SK-N-SH treated with all-trans-retinoic acid at 6 μM for 48 hours (cell line): ENCODE data around the gene HOXA2.

Experiments used
- ATAC-seq: fragments of 200-7000 bp; cut with Tn5 transposase; 3 replicates; pipeline ENCODE4 v1.9.1; 2020; ENCODE audit warnings: mild to moderate bottlenecking, moderate library complexity
- ARNTL ChIP-seq: fragments of 450-650 bp; formaldehyde crosslinking; IDR thresholded peaks from 2 replicates; pipeline ENCODE4 v1.5.0; 2020; ENCODE audit warnings: low read depth, mild to moderate bottlenecking, moderate library complexity, borderline replicate concordance
- BACH2 ChIP-seq: fragments of 250-450 bp; sonication (Bioruptor Pico); IDR thresholded peaks from 2 replicates; pipeline ENCODE4 v1.9.0; 2021; ENCODE audit warnings: mild to moderate bottlenecking, borderline replicate concordance
- CREB5 ChIP-seq: fragments of 250-450 bp; sonication (Bioruptor Pico); IDR thresholded peaks from 2 replicates; pipeline ENCODE4 v1.5.1; 2020; ENCODE audit warnings: low read depth, mild to moderate bottlenecking, moderate library complexity
- ESRRG ChIP-seq: fragments of 250-450 bp; sonication (Bioruptor Pico); IDR thresholded peaks from 2 replicates; pipeline ENCODE4 v1.6.1; 2021; ENCODE audit warnings: mild to moderate bottlenecking
- ISL1 ChIP-seq: fragments of 250-450 bp; sonication (Bioruptor Pico); IDR thresholded peaks from 2 replicates; pipeline ENCODE4 v2.1.2; 2022; ENCODE audit warnings: mild to moderate bottlenecking, moderate library complexity
- OSR1 ChIP-seq: fragments of 250-450 bp; sonication (Bioruptor Pico); IDR thresholded peaks from 2 replicates; pipeline ENCODE4 v1.8.0; 2022; ENCODE audit warnings: moderate library complexity, mild to moderate bottlenecking, inconsistent platforms
- PATZ1 ChIP-seq: fragments of 250-450 bp; sonication (Bioruptor Pico); IDR thresholded peaks from 2 replicates; pipeline ENCODE4 v1.8.0; 2020; ENCODE audit warnings: mild to moderate bottlenecking, moderate library complexity, borderline replicate concordance
- PPARA ChIP-seq: fragments of 250-450 bp; sonication (Bioruptor Pico); IDR thresholded peaks from 2 replicates; pipeline ENCODE4 v1.5.0; 2020; ENCODE audit warnings: mild to moderate bottlenecking, borderline replicate concordance
- RARB ChIP-seq: fragments of 250-450 bp; sonication (Bioruptor Pico); IDR thresholded peaks from 2 replicates; pipeline ENCODE4 v1.8.0; 2021; ENCODE audit warnings: mild to moderate bottlenecking, moderate library complexity
- SNAI2 ChIP-seq: fragments of 250-450 bp; sonication (Bioruptor Pico); IDR thresholded peaks from 2 replicates; pipeline ENCODE4 v1.5.0; 2020; ENCODE audit warnings: mild to moderate bottlenecking, moderate library complexity
- TOX ChIP-seq: fragments of 250-450 bp; sonication (Bioruptor Pico); IDR thresholded peaks from 2 replicates; pipeline ENCODE4 v1.8.0; 2021; ENCODE audit warnings: mild to moderate bottlenecking, moderate library complexity, borderline replicate concordance
- ZC3H10 ChIP-seq: fragments of 250-450 bp; sonication (Bioruptor Pico); IDR thresholded peaks from 2 replicates; pipeline ENCODE4 v1.5.1; 2021; ENCODE audit warnings: mild to moderate bottlenecking, moderate library complexity
- ZFP3 ChIP-seq: fragments of 250-450 bp; sonication (Bioruptor Pico); IDR thresholded peaks from 2 replicates; pipeline ENCODE4 v1.5.0; 2020; ENCODE audit warnings: mild to moderate bottlenecking, moderate library complexity
- ZFP30 ChIP-seq: fragments of 450-650 bp; formaldehyde crosslinking; IDR thresholded peaks from 2 replicates; pipeline ENCODE4 v1.5.0; 2022; ENCODE audit warnings: mild to moderate bottlenecking, moderate library complexity
- ZNF565 ChIP-seq: fragments of 450-650 bp; formaldehyde crosslinking; conservative IDR thresholded peaks from 2 replicates; pipeline ENCODE4 v1.5.0; 2020; ENCODE audit warnings: low read depth, mild to moderate bottlenecking, moderate library complexity
- ZNF70 ChIP-seq: fragments of 450-650 bp; formaldehyde crosslinking; IDR thresholded peaks from 2 replicates; pipeline ENCODE4 v1.5.0; 2020; ENCODE audit warnings: mild to moderate bottlenecking, moderate library complexity
- ZNF8 ChIP-seq: fragments of 450-650 bp; formaldehyde crosslinking; IDR thresholded peaks from 2 replicates; pipeline ENCODE4 v1.5.0; 2020; ENCODE audit warnings: mild to moderate bottlenecking, moderate library complexity
- TF ChIP-seq, protein P1 (sequence below): fragments of 250-450 bp; sonication (Bioruptor Pico); IDR thresholded peaks from 2 replicates; pipeline ENCODE4 v1.5.1; 2021; ENCODE audit warnings: mild to moderate bottlenecking, moderate library complexity
- TF ChIP-seq, protein P2 (sequence below): fragments of 250-450 bp; sonication (Bioruptor Pico); IDR thresholded peaks from 2 replicates; pipeline ENCODE4 v1.8.0; 2021; ENCODE audit warnings: low read depth, mild to moderate bottlenecking, moderate library complexity, borderline replicate concordance

Gene HOXA2

GRCh38 chr7:27128034-27128433 lies 25.6 kb upstream of the HOXA2 start:
- TF ChIP-seq CREB5 (no peak), ZC3H10 (CRISPR knock-in tag) (no peak), ZFP30 (no peak)

GRCh38 chr7:27126596-27127327 lies 24.3 kb upstream of the HOXA2 start:
- no peak for TF ChIP-seq ZC3H10 (CRISPR knock-in tag)
- no peak for TF ChIP-seq TOX (CRISPR knock-in tag)
- no peak for ATAC-seq

More at GRCh38 chr7:27128034-27128433, 25.6 kb upstream of the HOXA2 start:
- no peak for ATAC-seq

DNA sequence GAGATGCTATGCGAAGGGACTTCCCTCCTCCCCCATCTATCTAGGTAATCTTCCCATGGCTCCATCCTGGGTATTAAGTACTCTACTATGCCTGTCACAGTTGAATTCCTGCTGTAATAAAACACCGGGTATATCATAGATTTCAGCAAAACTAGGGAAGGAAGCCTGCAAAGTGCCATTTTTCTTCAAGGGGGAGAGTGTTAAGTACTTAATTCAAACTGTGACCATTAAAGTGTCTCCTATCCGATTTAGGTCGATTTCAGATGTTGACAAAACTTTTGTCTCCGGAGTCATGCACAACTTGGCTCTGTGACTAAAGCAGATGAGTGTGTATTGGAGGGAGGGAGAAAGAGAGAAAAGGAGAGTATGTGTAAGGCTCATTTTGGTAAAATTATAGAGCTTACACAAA lies 23.5 kb upstream of the HOXA2 start:
- TF ChIP-seq PPARA (CRISPR knock-in tag) (no peak), PATZ1 (no peak), ESRRG (no peak), SNAI2 (no peak), ZNF8 (CRISPR knock-in tag) (no peak), RARB (CRISPR knock-in tag) (no peak), BACH2 (CRISPR knock-in tag) (no peak), ISL1 (no peak), TOX (CRISPR knock-in tag) (no peak), ZNF565 (CRISPR knock-in tag) (no peak)
- TF ChIP-seq, protein P1, sequence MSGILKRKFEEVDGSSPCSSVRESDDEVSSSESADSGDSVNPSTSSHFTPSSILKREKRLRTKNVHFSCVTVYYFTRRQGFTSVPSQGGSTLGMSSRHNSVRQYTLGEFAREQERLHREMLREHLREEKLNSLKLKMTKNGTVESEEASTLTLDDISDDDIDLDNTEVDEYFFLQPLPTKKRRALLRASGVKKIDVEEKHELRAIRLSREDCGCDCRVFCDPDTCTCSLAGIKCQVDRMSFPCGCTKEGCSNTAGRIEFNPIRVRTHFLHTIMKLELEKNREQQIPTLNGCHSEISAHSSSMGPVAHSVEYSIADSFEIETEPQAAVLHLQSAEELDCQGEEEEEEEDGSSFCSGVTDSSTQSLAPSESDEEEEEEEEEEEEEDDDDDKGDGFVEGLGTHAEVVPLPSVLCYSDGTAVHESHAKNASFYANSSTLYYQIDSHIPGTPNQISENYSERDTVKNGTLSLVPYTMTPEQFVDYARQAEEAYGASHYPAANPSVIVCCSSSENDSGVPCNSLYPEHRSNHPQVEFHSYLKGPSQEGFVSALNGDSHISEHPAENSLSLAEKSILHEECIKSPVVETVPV (CRISPR knock-in tag), result no peak
- ATAC-seq, result no peak

DNA sequence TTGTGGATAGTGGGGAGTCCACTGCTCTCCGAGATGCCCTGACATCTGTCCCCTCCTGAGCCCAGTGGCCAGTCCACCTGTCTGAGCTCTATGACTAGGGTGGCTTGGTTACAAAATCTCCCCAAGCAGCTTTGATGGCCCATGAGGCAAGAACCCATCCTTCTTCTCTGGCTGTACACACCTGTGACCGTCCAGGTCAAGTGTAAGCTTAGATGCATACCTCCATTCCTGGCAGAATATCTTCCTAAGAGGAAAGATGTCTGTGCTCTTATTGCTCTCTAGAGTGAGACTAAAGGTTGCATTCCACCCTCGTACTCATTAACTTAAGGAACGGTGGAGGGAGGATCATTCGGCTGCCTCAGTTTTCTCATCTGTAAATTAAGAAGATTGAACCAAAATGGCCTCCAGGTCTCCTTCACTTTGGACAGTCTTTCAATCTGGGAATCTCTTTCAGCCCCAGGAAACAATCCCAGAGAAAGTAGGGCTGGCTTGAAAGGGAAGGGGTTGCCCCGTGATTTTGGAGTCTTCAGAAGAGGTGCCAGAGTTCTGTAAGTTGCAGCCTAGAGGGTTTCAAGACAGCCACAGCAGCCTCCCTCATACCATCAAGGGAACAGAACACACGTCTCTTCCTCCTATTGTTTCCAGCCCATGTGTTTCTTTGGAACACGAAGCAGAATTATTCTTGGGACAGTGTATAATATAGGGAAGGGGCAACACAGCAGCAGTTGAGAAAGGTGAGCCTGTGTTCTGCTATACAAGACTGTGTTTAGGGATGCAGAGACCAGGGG lies 22.6 kb upstream of the HOXA2 start:
- no peak for ATAC-seq
- TF ChIP-seq ZC3H10 (CRISPR knock-in tag) (no peak), PATZ1 (no peak), ZFP3 (CRISPR knock-in tag) (no peak), ARNTL (CRISPR knock-in tag) (no peak), ISL1 (no peak)

DNA sequence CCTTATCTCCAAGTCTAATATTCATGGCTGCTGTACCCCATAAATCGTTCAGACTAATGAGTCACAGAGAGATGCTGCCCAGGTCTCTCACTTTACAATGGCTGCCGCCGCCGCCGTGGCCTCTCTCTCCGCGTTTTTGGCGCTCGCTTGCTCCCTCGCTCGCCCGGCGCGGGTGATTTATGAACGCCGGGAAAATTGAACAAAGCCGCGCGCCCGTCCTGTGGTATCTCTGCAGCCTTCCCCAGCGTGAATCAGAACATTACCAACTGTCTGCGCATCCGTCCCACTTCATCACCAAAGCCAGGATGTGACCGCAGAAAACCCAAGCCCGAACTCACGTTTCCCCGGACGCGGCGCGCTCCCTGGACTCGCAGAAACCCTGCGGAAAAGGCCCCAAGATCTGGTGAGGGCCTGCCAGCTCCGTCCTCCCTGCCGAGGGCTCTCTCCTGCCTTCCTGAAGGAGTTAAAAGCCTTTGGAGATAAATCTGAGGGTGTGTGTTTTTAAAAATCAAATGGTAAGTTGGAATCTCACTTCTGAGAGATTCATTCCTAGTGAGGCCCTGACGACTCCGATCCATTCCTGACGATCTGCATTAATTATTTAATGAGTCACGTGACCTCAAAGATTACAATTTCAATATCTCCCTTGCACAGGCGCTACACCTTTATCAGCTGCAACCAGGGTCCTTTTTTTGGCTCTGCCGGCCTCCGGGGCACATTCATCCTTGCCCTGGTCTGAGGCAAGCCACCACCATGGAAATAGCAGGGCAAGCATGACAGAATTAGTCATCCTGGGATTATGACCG lies 21.8 kb upstream of the HOXA2 start:
- no peak; the same call in 2 of the 3 replicates for ATAC-seq
- no peak for TF ChIP-seq ZFP3 (CRISPR knock-in tag)
- TF ChIP-seq ESRRG, result no peak
- TF ChIP-seq, protein P2, sequence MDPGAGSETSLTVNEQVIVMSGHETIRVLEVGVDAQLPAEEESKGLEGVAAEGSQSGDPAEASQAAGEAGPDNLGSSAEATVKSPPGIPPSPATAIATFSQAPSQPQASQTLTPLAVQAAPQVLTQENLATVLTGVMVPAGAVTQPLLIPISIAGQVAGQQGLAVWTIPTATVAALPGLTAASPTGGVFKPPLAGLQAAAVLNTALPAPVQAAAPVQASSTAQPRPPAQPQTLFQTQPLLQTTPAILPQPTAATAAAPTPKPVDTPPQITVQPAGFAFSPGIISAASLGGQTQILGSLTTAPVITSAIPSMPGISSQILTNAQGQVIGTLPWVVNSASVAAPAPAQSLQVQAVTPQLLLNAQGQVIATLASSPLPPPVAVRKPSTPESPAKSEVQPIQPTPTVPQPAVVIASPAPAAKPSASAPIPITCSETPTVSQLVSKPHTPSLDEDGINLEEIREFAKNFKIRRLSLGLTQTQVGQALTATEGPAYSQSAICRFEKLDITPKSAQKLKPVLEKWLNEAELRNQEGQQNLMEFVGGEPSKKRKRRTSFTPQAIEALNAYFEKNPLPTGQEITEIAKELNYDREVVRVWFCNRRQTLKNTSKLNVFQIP (CRISPR knock-in tag), result no peak
- no peak for TF ChIP-seq OSR1
- no peak for TF ChIP-seq CREB5
- no peak for TF ChIP-seq ZNF565 (CRISPR knock-in tag)
- no peak for TF ChIP-seq ARNTL (CRISPR knock-in tag)
- TF ChIP-seq ZC3H10 (CRISPR knock-in tag), result no peak
- no peak for TF ChIP-seq ZNF70 (CRISPR knock-in tag)
- TF ChIP-seq BACH2 (CRISPR knock-in tag), result no peak
- TF ChIP-seq, protein P1 (CRISPR knock-in tag), result no peak
- no peak for TF ChIP-seq RARB (CRISPR knock-in tag)
- TF ChIP-seq TOX (CRISPR knock-in tag), result no peak
- no peak for TF ChIP-seq ISL1
